HG03097 (cell line): Measurements from ENCODE around the gene RELN.

ENCODE experiments used
- ATAC-seq: cut with Tn5 transposase; IDR thresholded peaks from one replicate; pipeline ENCODE4 v1.9.1; 2021; ENCODE audit not compliant: unreplicated experiment, low FRiP score

The RELN gene

GRCh38 chr7:103748680-103749079 lies 240.8 kb downstream of the RELN start:
- no peak for ATAC-seq

GRCh38 chr7:103735377-103735776 lies 254.1 kb downstream of the RELN start:
- no peak for ATAC-seq

- no peak for ATAC-seq
Measured at GRCh38 chr7:103731169-103731568, 258.3 kb downstream of the RELN start.

- no peak for ATAC-seq
Measured at GRCh38 chr7:103729026-103729425, 260.4 kb downstream of the RELN start.

- no peak for ATAC-seq
Measured at GRCh38 chr7:103727982-103728610, 261.4 kb downstream of the RELN start.

- ATAC-seq: no peak
Measured at GRCh38 chr7:103719070-103719469, 270.4 kb downstream of the RELN start.

- no peak for ATAC-seq
Measured at GRCh38 chr7:103718482-103719061, 270.9 kb downstream of the RELN start.

- no peak for ATAC-seq
Measured at GRCh38 chr7:103717574-103717973, 271.9 kb downstream of the RELN start.

- ATAC-seq: no peak
Measured at GRCh38 chr7:103715376-103716120, 273.9 kb downstream of the RELN start.

- ATAC-seq: no peak
Measured at GRCh38 chr7:103714376-103714927, 275.0 kb downstream of the RELN start.

GRCh38 chr7:103712991-103713778 lies 276.3 kb downstream of the RELN start:
- no peak for ATAC-seq

GRCh38 chr7:103711413-103711812 lies 278.0 kb downstream of the RELN start:
- no peak for ATAC-seq

GRCh38 chr7:103710247-103710646 lies 279.2 kb downstream of the RELN start:
- ATAC-seq: no peak

- ATAC-seq: no peak
Measured at GRCh38 chr7:103706805-103707204, 282.7 kb downstream of the RELN start.

- no peak for ATAC-seq
Measured at GRCh38 chr7:103705542-103705941, 283.9 kb downstream of the RELN start.

GRCh38 chr7:103704701-103705100 lies 284.8 kb downstream of the RELN start:
- no peak for ATAC-seq

GRCh38 chr7:103702982-103703381 lies 286.5 kb downstream of the RELN start:
- no peak for ATAC-seq

GRCh38 chr7:103702454-103702853 lies 287.0 kb downstream of the RELN start:
- ATAC-seq: no peak

GRCh38 chr7:103699032-103699431 lies 290.4 kb downstream of the RELN start:
- ATAC-seq: no peak

- no peak for ATAC-seq
Measured at GRCh38 chr7:103698064-103698463, 291.4 kb downstream of the RELN start.

- no peak for ATAC-seq
Measured at GRCh38 chr7:103695521-103695920, 293.9 kb downstream of the RELN start.
